Esophagus muscularis mucosa (tissue), 4 donors: Measurements from ENCODE around the gene GRIP1.

Source experiments
- CTCF ChIP-seq, 3 experiments: fragments of 200-600 bp in 2 of 3; fragments of 450-650 bp in 1 of 3; sonication (generic) in 2 of 3; IDR thresholded peaks; one replicate each; pipeline ENCODE4 v1.5.1; 2017 to 2019; ENCODE audit warnings: antibody characterized with exemption in 3 of 3, mild to moderate bottlenecking in 2 of 3, moderate library complexity in 1 of 3
- EP300 ChIP-seq: sonication (generic); formaldehyde crosslinking; IDR thresholded peaks from one replicate; pipeline ENCODE4 v1.6.1; 2017; ENCODE audit warnings: antibody characterized with exemption
- POLR2A ChIP-seq: fragments of 450-650 bp; IDR thresholded peaks from one replicate; pipeline ENCODE4 v1.6.1; 2017; ENCODE audit warnings: antibody characterized with exemption, moderate library complexity, mild to moderate bottlenecking, low read depth
- POLR2AphosphoS5 ChIP-seq, 2 donors: sonication (generic); formaldehyde crosslinking; IDR thresholded peaks; one replicate each; pipeline ENCODE4 v1.6.1; 2017; ENCODE audit warnings: antibody characterized with exemption in 2 of 2

GRCh38 chr12:66367015-66367667, 311.7 kb downstream of the GRIP1 start:
- TF ChIP-seq POLR2AphosphoS5 (IDR thresholded peaks at IDR 0.05) (no peak), EP300 (no peak), CTCF (IDR thresholded peaks at IDR 0.05) (no peak), POLR2A (no peak)
